Endothelial cell of umbilical vein (primary cell): Measurements from ENCODE around the gene CTBP2.

ENCODE experiments used
- CTCF ChIP-seq, 2 donors: IDR thresholded peaks; 1 replicate in 1 of 2; 2 replicates in 1 of 2; pipeline ENCODE4 v1.5.1; 2011; ENCODE audit warnings: low read length in 2 of 2, mild to moderate bottlenecking in 2 of 2, moderate library complexity in 2 of 2, control low read depth in 1 of 2, inconsistent platforms in 1 of 2, low read depth in 1 of 2; ENCODE audit not compliant: insufficient read depth in 1 of 2; ENCODE audit errors: extremely low read depth in 1 of 2
- JUN ChIP-seq: IDR thresholded peaks from 2 replicates; pipeline ENCODE4 v1.6.1; 2011; ENCODE audit warnings: borderline replicate concordance, low read depth; ENCODE audit not compliant: insufficient read length, insufficient read depth
- POLR2A ChIP-seq: IDR thresholded peaks from 2 replicates; pipeline ENCODE4 v1.6.1; 2012; ENCODE audit warnings: low read depth, mild to moderate bottlenecking, control low read depth, low read length
- POLR2AphosphoS5 ChIP-seq: IDR thresholded peaks from 2 replicates; pipeline ENCODE4 v1.6.1; 2012; ENCODE audit warnings: low read depth, mild to moderate bottlenecking, control low read depth, low read length, moderate library complexity; ENCODE audit not compliant: insufficient read depth

- TF ChIP-seq CTCF (IDR thresholded peaks at IDR 0.05; ENCODE audit: extremely low read depth in 1 of 2, insufficient read depth in 1 of 2, low read depth in 1 of 2, low read length in 2 of 2) (no peak), JUN (no peak), POLR2A (no peak), POLR2AphosphoS5 (no peak)
These were observed 31.6 kb upstream of the CTBP2 start for GRCh38 chr10:125192005-125192404.
